Mucosa of descending colon (tissue), 3 donors: ENCODE results near the gene GYPA. TPM values are rescaled to one million over a fixed set of nuclear protein-coding genes. Genes with fewer than 3 reads are reported as not detected.

Experiments used
- ATAC-seq: fragments of 200-7000 bp; cut with Tn5 transposase; one replicate; pipeline ENCODE4 v1.9.1; 2020; ENCODE audit warnings: mild to moderate bottlenecking, moderate library complexity
- DNase-seq, 3 donors: peaks; one replicate each; pipeline ENCODE4 v3.0.0-alpha.2; 2020
- H3K36me3 ChIP-seq: fragments of 200-600 bp; one replicate; pipeline ENCODE4 v1.8.0; 2021; ENCODE audit warnings: low read depth, mild to moderate bottlenecking
- H3K4me1 ChIP-seq: fragments of 200-600 bp; one replicate; pipeline ENCODE4 v1.8.0; 2021; ENCODE audit warnings: low read depth, mild to moderate bottlenecking
- H3K4me3 ChIP-seq: fragments of 200-600 bp; one replicate; pipeline ENCODE4 v1.8.0; 2021; ENCODE audit warnings: mild to moderate bottlenecking
- H3K9me3 ChIP-seq: fragments of 200-600 bp; one replicate; pipeline ENCODE4 v1.8.0; 2021; ENCODE audit warnings: mild to moderate bottlenecking
- intact Hi-C, 2 donors: fragments of 100-400 bp; cut with DNase I in 1 of 2; cut with micrococcal nuclease in 1 of 2; formaldehyde crosslinking; loops; one replicate each; pipeline versions ENCODE4 v1.11.0 to v1.11.1; 2022; cut with DNase I, micrococcal nuclease
- total RNA-seq, 3 donors: library from RNA; stranded (reverse); fragmentation: NEBNext Ultra II Directional in 2 of 3; extraction: Animal tissue kit (Norgen Biotek cat#: 25700) in 2 of 3; gene quantifications; one replicate each; pipeline versions ENCODE4 v1.2.1 to v1.2.4, GENCODE V29; 2021 to 2023
- TF ChIP-seq, protein P1 (sequence below): fragments of 200-600 bp; IDR thresholded peaks from one replicate; pipeline ENCODE4 v1.8.0; 2022; ENCODE audit warnings: antibody characterized with exemption, mild to moderate bottlenecking
- donor health status: DM: no; HTN: no; CAD: no; lungs with moderate emphysema.
- donor health status: DM: no; HTN: no; CAD: no.
- donor health status: DM: no; HTN: yes; CAD: no.

The GYPA gene
- total RNA-seq, 3 donors from 2014 or later: not detected

DNA sequence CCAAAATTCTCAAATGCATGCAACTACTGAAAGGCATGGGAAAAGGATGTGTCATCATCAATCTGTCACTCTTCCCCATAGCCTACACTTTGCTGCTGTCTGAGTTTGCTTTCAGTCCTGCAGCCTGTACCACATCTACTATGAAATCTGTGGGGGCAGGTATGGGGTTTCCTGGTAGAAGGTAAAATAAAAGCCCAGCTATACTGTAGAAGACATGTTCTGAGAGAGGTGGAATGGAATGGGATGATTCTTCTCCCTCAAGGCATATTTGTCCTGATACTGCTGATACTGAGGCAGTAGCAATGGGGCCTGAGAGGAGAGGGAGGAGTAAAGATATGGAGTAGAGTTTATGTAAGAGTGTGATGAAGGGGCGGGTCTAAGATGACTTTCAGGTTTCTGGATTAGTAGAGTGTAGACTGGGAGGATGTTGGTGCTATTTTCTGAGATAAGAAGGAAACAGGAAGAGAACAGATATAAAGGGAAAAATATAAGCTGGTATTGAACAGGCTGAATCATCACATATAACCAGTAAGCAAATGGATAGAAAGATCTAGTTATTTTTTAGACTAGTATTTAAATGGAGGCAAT, 38.7 kb upstream of the GYPA start:
- TF ChIP-seq, protein P1, sequence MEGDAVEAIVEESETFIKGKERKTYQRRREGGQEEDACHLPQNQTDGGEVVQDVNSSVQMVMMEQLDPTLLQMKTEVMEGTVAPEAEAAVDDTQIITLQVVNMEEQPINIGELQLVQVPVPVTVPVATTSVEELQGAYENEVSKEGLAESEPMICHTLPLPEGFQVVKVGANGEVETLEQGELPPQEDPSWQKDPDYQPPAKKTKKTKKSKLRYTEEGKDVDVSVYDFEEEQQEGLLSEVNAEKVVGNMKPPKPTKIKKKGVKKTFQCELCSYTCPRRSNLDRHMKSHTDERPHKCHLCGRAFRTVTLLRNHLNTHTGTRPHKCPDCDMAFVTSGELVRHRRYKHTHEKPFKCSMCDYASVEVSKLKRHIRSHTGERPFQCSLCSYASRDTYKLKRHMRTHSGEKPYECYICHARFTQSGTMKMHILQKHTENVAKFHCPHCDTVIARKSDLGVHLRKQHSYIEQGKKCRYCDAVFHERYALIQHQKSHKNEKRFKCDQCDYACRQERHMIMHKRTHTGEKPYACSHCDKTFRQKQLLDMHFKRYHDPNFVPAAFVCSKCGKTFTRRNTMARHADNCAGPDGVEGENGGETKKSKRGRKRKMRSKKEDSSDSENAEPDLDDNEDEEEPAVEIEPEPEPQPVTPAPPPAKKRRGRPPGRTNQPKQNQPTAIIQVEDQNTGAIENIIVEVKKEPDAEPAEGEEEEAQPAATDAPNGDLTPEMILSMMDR: no peak
- intact Hi-C loops: no loop called here
- Histone ChIP-seq H3K4me1 (no peaks in the 10 kb centered on the region), H3K36me3 (no peaks in the 10 kb centered on the region), H3K4me3 (no peak overlapping the region), H3K9me3 (no peaks in the 10 kb centered on the region)
- no peak for DNase-seq
- ATAC-seq: no peak

DNA sequence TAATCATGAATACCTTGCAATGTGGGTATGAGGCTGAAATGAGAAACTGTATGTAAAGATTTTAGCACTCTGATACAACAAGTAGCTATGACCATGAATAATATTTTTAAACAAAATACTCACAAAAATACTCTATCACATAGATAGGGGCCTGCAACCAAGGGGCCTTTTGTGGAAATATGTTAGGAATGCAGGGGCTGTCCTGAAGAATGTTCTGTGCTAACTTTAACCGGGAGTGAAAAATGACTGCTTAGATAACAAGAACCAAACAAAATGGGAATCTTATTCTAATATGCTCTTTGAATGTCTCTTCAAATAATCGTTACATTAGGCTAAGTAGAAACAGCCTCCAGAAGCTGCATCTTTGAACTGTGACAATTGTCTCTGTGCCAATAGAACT, 37.9 kb upstream of the GYPA start:
- DNase-seq (no peak), ATAC-seq (no peak)
- Histone ChIP-seq H3K4me1 (no peaks in the 10 kb centered on the region), H3K36me3 (no peaks in the 10 kb centered on the region), H3K9me3 (no peaks in the 10 kb centered on the region), H3K4me3 (no peak overlapping the region)
- intact Hi-C loops: no loop called here
- TF ChIP-seq, protein P1: no peak

DNA sequence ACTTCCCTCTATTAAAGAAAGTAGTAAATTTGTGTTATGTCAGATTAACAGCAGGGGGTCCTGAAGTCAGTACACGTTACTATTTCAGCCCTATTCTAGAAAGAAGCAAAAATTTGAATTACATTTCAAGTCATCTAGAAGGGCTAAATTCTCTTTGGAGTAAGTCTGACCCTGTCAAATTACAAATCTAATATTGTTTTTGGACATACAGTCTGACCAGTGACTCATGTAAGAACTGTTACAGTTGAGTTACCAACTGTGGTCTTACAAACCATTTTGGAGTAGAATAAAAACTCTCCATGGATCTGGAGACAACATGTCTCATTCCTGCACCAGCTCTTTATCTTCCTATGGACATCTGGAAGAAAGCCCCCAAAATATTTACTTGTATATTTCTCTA, 36.0 kb upstream of the GYPA start:
- intact Hi-C loops: no loop called here
- Histone ChIP-seq H3K36me3 (no peaks in the 10 kb centered on the region), H3K4me3 (no peak overlapping the region), H3K9me3 (no peaks in the 10 kb centered on the region), H3K4me1 (no peaks in the 10 kb centered on the region)
- ATAC-seq: no peak
- TF ChIP-seq, protein P1: no peak
- DNase-seq: no peak

DNA sequence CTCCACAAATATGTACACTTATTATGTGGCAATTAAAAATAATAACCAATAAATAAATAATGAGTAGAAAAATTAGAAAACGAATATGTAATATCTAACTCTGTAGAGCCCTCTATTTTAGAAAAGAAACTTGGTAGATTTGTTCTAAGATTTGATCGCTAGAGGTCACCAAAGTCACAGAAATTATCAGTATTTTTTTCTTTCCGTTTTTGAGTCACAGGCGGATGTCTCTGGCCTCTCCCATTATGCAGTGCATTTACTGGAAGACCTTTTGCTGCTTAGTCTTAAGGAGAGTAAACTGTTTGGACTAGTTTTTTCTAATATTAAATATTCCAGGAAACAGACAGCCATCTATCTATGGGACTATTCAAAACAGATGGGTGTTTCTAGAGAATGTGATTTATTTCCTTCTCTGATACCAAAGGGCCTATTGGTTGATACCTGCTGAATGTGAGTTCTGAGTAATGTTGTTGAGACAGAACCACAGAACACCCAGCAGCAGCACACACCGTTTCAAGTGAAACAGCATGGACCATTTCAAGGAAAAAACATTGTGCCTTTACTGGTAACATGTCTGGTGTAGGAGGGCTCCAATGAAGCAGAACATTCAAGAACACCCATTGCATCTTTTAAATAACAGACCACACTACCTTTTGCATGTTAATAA, 34.0 kb upstream of the GYPA start:
- DNase-seq (peak in 1 of 3 donors; percentile 24), ATAC-seq (peak; percentile 82)
- Histone ChIP-seq H3K4me1 (no peaks in the 10 kb centered on the region), H3K4me3 (no peak overlapping the region), H3K9me3 (no peaks in the 10 kb centered on the region), H3K36me3 (no peaks in the 10 kb centered on the region)
- intact Hi-C loops: no loop called here
- TF ChIP-seq, protein P1: no peak

DNA sequence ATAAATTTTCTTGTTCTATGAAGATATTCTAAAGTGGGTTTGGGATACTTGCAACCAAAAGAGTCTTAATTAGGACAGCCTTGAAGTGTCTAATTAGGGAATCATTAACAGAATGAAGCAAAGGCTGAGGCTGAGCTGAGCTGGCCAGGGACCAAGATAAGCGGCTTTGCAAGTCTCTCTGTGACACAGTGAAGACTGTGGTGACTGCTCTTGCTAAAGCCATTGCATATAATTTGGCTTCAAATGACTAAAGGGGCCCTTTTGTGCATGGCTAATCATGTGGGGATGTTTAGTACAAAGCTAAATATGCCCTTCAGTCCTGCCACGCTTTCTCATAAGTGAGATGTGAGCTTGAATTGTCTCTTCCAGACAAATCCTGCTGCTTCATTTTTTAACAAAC, 31.2 kb upstream of the GYPA start:
- ATAC-seq (no peak), DNase-seq (no peak)
- no peaks in the 10 kb centered on the region for H3K36me3 ChIP-seq
- TF ChIP-seq, protein P1: no peak
- H3K9me3 ChIP-seq: no peaks in the 10 kb centered on the region
- intact Hi-C loops: no loop called here
- no peak overlapping the region for H3K4me3 ChIP-seq
- H3K4me1 ChIP-seq: no peaks in the 10 kb centered on the region
